Measurements from ENCODE around the gene ZDHHC8.

ZDHHC8 gene

GRCh38 chr22:20183823-20184222 is 52.2 kb downstream of the ZDHHC8 start:
- no peak for DNase-seq

GRCh38 chr22:20184501-20185165 is 53.0 kb downstream of the ZDHHC8 start:
- no peak for DNase-seq

- no peak for DNase-seq
These were observed 54.1 kb downstream of the ZDHHC8 start for GRCh38 chr22:20185750-20186149.

GRCh38 chr22:20186183-20186870 is 54.7 kb downstream of the ZDHHC8 start:
- DNase-seq = no peak

GRCh38 chr22:20186871-20187546 is 55.4 kb downstream of the ZDHHC8 start:
- DNase-seq = no peak

GRCh38 chr22:20187777-20188566 is 56.4 kb downstream of the ZDHHC8 start:
- no peak for DNase-seq

GRCh38 chr22:20188567-20188877 is 56.9 kb downstream of the ZDHHC8 start:
- no peak for DNase-seq

- no peak for DNase-seq
These were observed 59.5 kb downstream of the ZDHHC8 start for GRCh38 chr22:20191000-20191515.

GRCh38 chr22:20191803-20192202 is 60.2 kb downstream of the ZDHHC8 start:
- DNase-seq = no peak

GRCh38 chr22:20192293-20192971 is 60.8 kb downstream of the ZDHHC8 start:
- DNase-seq = no peak

GRCh38 chr22:20192972-20193760 is 61.6 kb downstream of the ZDHHC8 start:
- DNase-seq = no peak

GRCh38 chr22:20193761-20194494 is 62.3 kb downstream of the ZDHHC8 start:
- no peak for DNase-seq

GRCh38 chr22:20194681-20195593 is 63.3 kb downstream of the ZDHHC8 start:
- no peak for DNase-seq

GRCh38 chr22:20196094-20196842 is 64.7 kb downstream of the ZDHHC8 start:
- DNase-seq = no peak

Measured in DMS153 (cell line).